ENCODE data around the gene CTTNBP2NL. TPM values are rescaled to one million over a fixed set of nuclear protein-coding genes. Genes with fewer than 3 reads are reported as not detected.

The CTTNBP2NL gene
- polyA plus RNA-seq, 2 of the 4 experiments (the other 2 are of a cell fraction), result 5.8 to 8.7 TPM

DNA sequence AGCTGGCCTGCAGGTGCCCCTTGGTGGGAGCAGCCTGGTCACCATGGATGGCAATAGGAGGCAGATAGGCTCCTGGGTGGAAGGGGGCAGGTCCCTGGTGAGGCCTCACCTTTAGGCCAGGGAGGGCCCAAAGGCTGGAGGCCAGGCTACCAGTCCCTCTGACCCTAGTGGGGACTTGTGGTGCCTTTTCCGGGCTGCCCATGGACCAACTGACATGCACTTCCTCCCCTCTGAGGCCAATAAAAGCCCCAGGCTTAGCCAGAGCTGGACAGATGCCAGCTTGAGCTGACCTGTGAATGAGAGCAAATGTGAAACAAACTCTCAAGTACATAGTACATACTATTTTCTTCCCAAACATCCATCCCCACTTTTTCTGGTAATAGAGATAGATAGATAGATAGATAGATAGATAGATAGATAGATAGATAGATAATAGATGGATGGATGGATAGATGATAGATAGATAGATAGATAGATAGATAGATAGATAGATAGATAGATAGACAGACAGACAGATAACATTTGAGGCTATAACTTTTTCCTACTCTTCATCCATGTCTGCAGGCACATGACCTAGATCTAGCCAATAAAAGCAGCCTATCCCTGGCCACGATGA lies 9.2 kb upstream of the CTTNBP2NL start (continued):
- TF ChIP-seq, protein P1, sequence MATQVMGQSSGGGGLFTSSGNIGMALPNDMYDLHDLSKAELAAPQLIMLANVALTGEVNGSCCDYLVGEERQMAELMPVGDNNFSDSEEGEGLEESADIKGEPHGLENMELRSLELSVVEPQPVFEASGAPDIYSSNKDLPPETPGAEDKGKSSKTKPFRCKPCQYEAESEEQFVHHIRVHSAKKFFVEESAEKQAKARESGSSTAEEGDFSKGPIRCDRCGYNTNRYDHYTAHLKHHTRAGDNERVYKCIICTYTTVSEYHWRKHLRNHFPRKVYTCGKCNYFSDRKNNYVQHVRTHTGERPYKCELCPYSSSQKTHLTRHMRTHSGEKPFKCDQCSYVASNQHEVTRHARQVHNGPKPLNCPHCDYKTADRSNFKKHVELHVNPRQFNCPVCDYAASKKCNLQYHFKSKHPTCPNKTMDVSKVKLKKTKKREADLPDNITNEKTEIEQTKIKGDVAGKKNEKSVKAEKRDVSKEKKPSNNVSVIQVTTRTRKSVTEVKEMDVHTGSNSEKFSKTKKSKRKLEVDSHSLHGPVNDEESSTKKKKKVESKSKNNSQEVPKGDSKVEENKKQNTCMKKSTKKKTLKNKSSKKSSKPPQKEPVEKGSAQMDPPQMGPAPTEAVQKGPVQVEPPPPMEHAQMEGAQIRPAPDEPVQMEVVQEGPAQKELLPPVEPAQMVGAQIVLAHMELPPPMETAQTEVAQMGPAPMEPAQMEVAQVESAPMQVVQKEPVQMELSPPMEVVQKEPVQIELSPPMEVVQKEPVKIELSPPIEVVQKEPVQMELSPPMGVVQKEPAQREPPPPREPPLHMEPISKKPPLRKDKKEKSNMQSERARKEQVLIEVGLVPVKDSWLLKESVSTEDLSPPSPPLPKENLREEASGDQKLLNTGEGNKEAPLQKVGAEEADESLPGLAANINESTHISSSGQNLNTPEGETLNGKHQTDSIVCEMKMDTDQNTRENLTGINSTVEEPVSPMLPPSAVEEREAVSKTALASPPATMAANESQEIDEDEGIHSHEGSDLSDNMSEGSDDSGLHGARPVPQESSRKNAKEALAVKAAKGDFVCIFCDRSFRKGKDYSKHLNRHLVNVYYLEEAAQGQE (IDR thresholded peaks at IDR 0.05), result no peak
- no peak for TF ChIP-seq SREBF2 (IDR thresholded peaks at IDR 0.05)
- no peak for TF ChIP-seq RFX5 (IDR thresholded peaks at IDR 0.05)
- TF ChIP-seq KDM5A (IDR thresholded peaks at IDR 0.05), result no peak
- TF ChIP-seq KDM1A (IDR thresholded peaks at IDR 0.05; ENCODE audit: low read depth), result no peak
- TF ChIP-seq HOXB13 (CRISPR knock-in tag; IDR thresholded peaks at IDR 0.05; ENCODE audit: low read depth), result no peak
- TF ChIP-seq FOSB (CRISPR knock-in tag; IDR thresholded peaks at IDR 0.05), result no peak
- no peak for TF ChIP-seq EP300 (IDR thresholded peaks at IDR 0.05)
- no peak for TF ChIP-seq FOXS1 (CRISPR knock-in tag; IDR thresholded peaks at IDR 0.05)

DNA sequence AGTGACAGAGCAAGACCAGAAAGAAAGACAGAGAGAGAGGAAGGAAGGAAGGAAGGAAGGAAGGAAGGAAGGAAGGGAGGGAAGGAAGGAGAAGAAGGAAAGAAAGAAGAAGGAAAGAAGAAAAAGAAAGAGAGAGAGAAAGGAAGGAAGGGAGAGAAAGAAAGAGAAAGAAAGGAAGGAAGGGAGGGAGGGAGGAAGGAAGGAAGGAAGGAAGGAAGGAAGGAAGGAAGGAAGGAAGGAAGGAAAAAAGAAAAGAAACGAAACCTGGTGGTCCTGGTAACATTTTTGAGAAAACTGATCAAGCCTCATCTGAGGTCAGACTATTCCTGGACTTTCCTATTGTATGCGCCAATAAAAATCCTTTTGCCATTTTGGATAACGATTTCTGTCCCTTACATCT lies 8.2 kb upstream of the CTTNBP2NL start:
- no peak for FAIRE-seq
- 73% methylated on average over 3 of the region's 3 CpGs for WGBS (ENCODE audit: missing lambda C conversion rate)

DNA sequence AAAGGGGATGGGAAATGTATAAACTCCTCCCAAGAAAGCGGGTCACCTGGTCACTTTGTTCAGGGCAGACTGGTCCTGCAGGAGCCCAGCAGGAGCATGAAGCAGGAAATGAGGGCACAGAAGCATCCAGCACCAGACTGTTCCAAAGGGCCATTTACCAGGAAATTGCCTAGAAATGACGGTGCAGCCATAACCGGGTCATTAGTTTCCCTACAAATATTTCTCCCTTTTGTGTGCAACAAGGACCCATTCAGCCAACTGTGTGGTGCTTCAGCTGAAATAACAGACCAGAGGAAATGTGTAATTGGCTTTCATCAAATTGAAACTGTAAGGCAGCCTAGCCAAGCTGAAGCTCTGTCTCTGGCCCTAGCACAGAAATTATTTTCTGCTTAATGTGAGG lies 7.6 kb upstream of the CTTNBP2NL start:
- no peak overlapping the region for H3K4me2 ChIP-seq
- peaks cover 10% of the 10 kb centered on the region; the same call in 2 of the 3 replicates for H3K4me1 ChIP-seq
- ATAC-seq, result no peak
- H3K4me3 ChIP-seq, result no peak overlapping the region
- H3K27ac ChIP-seq, result no peak overlapping the region
- no peak for FAIRE-seq
- TF ChIP-seq CBX8 (IDR thresholded peaks at IDR 0.05), result no peak
- TF ChIP-seq EHMT2 (IDR thresholded peaks at IDR 0.05; ENCODE audit: low read depth), result no peak
- no peak for TF ChIP-seq RCOR1 (IDR thresholded peaks at IDR 0.05; ENCODE audit: low read depth, low read length)
- TF ChIP-seq, protein P2, sequence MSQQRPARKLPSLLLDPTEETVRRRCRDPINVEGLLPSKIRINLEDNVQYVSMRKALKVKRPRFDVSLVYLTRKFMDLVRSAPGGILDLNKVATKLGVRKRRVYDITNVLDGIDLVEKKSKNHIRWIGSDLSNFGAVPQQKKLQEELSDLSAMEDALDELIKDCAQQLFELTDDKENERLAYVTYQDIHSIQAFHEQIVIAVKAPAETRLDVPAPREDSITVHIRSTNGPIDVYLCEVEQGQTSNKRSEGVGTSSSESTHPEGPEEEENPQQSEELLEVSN (IDR thresholded peaks at IDR 0.05; ENCODE audit: borderline replicate concordance, low read depth), result no peak
- no peak for TF ChIP-seq HOXA7 (CRISPR knock-in tag; IDR thresholded peaks at IDR 0.05)
- no peak for TF ChIP-seq ZFP36 (IDR thresholded peaks at IDR 0.05; ENCODE audit: borderline replicate concordance, partially characterized antibody)
- TF ChIP-seq MAZ (IDR thresholded peaks at IDR 0.05; ENCODE audit: borderline replicate concordance, low read depth, low read length), result no peak
- TF ChIP-seq GATA3 (IDR thresholded peaks at IDR 0.05; ENCODE audit: borderline replicate concordance), result no peak
- TF ChIP-seq, protein P3, sequence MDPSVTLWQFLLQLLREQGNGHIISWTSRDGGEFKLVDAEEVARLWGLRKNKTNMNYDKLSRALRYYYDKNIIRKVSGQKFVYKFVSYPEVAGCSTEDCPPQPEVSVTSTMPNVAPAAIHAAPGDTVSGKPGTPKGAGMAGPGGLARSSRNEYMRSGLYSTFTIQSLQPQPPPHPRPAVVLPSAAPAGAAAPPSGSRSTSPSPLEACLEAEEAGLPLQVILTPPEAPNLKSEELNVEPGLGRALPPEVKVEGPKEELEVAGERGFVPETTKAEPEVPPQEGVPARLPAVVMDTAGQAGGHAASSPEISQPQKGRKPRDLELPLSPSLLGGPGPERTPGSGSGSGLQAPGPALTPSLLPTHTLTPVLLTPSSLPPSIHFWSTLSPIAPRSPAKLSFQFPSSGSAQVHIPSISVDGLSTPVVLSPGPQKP (IDR thresholded peaks at IDR 0.05; ENCODE audit: low read depth, low read length), result no peak
- TF ChIP-seq BHLHE40 (IDR thresholded peaks at IDR 0.05; ENCODE audit: low read depth, low read length), result no peak
- no peak for TF ChIP-seq SREBF2 (IDR thresholded peaks at IDR 0.05)
- TF ChIP-seq HOXB13 (CRISPR knock-in tag; IDR thresholded peaks at IDR 0.05; ENCODE audit: low read depth), result no peak
- no peak for TF ChIP-seq TP53 (CRISPR knock-in tag; IDR thresholded peaks at IDR 0.05)
- no peak for TF ChIP-seq RAD21 (conservative IDR thresholded peaks at IDR 0.05 in 1 of 2, IDR thresholded peaks at IDR 0.05 in 1 of 2)
- no peak for TF ChIP-seq MYC (IDR thresholded peaks at IDR 0.05; ENCODE audit: borderline replicate concordance, low read length)
- TF ChIP-seq ESRRA (IDR thresholded peaks at IDR 0.05; ENCODE audit: borderline replicate concordance, low read length), result no peak
- TF ChIP-seq RFX5 (IDR thresholded peaks at IDR 0.05), result no peak
- TF ChIP-seq CHD4 (IDR thresholded peaks at IDR 0.05; ENCODE audit: borderline replicate concordance), result no peak
- 29% methylated on average over 3 of the region's 3 CpGs for WGBS (ENCODE audit: missing lambda C conversion rate)
- DNase-seq (ENCODE audit: low read depth in 1 of 2, low spot score in 1 of 2), result no peak
- ChIA-PET POLR2A (no interaction called here), CTCF (interaction anchor here (1.2 to 10.1 kb wide), 4 partner anchors 10 to 321 kb away, joined by 3 to 165 read pairs (median 4); no protein-coding TSS in a partner anchor)
- H3K9me3 ChIP-seq, result no peaks in the 10 kb centered on the region

More for the DNA sequence above, 8.2 kb upstream of the CTTNBP2NL start:
- no peak overlapping the region for H3K4me3 ChIP-seq
- ATAC-seq (no peak), DNase-seq (ENCODE audit: low read depth in 1 of 2, low spot score in 1 of 2) (no peak)
- ChIA-PET CTCF (interaction anchor here (1.4 kb wide), 1 partner anchor 9 kb away, joined by 4 read pairs; no protein-coding TSS in a partner anchor), POLR2A (no interaction called here)
- peaks cover 10% of the 10 kb centered on the region; the same call in 2 of the 3 replicates for H3K4me1 ChIP-seq
- TF ChIP-seq NPAS2 (CRISPR knock-in tag; IDR thresholded peaks at IDR 0.05; ENCODE audit: borderline replicate concordance), result no peak
- TF ChIP-seq ZSCAN20 (CRISPR knock-in tag; IDR thresholded peaks at IDR 0.05), result no peak
- TF ChIP-seq NFE2L2 (conservative IDR thresholded peaks at IDR 0.05; ENCODE audit: low read length), result no peak
- no peak for TF ChIP-seq CHD2 (IDR thresholded peaks at IDR 0.05; ENCODE audit: low read length, partially characterized antibody)
- no peak for TF ChIP-seq RFX5 (IDR thresholded peaks at IDR 0.05)
- TF ChIP-seq ZC3H11A (IDR thresholded peaks at IDR 0.05), result no peak
- no peak for TF ChIP-seq HDAC2 (IDR thresholded peaks at IDR 0.05)
- no peak for TF ChIP-seq TFCP2L1 (CRISPR knock-in tag; IDR thresholded peaks at IDR 0.05)
- no peak for TF ChIP-seq HOXA7 (CRISPR knock-in tag; IDR thresholded peaks at IDR 0.05)
- H3K4me2 ChIP-seq, result no peak overlapping the region
- H3K27ac ChIP-seq, result no peak overlapping the region
- no peaks in the 10 kb centered on the region for H3K9me3 ChIP-seq
